GM10266 (cell line): ENCODE measurements around the gene PTK6.
A peak's percentile ranks its signal among the peaks of the same experiment; 100 is the strongest.

Experiments used
- DNase-seq: peaks from one replicate; pipeline ENCODE4 v3.0.0; 2012; ENCODE audit errors: extremely low spot score
- TF ChIP-seq, protein P1 (sequence below): IDR thresholded peaks from 2 replicates; pipeline ENCODE4 v1.5.1; 2012; ENCODE audit warnings: mild to moderate bottlenecking, low read depth; ENCODE audit not compliant: control insufficient read depth, insufficient read depth; ENCODE audit errors: missing control alignments

PTK6 gene

DNA sequence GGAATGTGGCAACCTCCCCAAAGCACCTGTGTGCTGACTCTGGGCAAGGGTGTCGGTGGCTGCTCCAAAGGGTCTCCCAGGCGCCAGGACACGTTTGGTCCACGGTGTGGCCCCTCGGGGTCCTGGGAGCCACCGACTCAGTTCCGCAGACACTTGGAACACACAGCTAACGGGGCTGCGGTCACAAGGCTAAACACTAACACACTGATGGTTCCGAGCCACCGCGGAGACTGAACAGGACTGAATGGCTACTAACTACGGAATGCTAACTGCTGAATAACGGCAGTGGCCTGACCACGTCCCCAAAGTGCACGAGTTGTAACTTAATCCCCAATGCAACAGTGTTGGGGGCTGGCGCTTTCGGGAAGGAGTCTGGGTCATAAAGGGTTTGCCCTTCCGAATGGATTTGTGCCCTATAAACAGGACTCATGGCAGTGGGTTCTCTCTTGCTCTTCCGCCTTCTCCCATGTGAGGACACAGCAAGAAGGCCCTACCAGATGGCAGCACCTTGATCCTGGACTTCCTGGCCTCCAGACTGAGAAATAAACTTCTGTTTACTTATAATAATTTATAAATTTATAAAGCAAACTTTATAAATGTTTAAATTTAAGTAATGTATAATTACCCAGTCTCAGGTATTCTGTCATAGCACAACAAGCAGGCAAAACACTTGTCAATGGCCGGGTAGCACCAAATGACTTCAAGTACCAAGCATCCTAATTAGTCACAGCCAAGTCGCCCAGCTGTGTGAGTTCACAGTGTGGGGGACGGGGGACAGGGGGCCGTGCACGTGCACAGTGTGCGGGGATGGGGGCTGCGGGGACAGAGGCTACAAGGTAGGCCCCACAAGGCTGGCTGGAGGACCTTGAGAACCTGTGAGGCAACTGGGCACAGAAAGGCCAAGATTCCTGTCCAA is 36.0 kb downstream of the PTK6 start:
- no peak for DNase-seq
- TF ChIP-seq, protein P1, sequence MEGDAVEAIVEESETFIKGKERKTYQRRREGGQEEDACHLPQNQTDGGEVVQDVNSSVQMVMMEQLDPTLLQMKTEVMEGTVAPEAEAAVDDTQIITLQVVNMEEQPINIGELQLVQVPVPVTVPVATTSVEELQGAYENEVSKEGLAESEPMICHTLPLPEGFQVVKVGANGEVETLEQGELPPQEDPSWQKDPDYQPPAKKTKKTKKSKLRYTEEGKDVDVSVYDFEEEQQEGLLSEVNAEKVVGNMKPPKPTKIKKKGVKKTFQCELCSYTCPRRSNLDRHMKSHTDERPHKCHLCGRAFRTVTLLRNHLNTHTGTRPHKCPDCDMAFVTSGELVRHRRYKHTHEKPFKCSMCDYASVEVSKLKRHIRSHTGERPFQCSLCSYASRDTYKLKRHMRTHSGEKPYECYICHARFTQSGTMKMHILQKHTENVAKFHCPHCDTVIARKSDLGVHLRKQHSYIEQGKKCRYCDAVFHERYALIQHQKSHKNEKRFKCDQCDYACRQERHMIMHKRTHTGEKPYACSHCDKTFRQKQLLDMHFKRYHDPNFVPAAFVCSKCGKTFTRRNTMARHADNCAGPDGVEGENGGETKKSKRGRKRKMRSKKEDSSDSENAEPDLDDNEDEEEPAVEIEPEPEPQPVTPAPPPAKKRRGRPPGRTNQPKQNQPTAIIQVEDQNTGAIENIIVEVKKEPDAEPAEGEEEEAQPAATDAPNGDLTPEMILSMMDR: no peak

DNA sequence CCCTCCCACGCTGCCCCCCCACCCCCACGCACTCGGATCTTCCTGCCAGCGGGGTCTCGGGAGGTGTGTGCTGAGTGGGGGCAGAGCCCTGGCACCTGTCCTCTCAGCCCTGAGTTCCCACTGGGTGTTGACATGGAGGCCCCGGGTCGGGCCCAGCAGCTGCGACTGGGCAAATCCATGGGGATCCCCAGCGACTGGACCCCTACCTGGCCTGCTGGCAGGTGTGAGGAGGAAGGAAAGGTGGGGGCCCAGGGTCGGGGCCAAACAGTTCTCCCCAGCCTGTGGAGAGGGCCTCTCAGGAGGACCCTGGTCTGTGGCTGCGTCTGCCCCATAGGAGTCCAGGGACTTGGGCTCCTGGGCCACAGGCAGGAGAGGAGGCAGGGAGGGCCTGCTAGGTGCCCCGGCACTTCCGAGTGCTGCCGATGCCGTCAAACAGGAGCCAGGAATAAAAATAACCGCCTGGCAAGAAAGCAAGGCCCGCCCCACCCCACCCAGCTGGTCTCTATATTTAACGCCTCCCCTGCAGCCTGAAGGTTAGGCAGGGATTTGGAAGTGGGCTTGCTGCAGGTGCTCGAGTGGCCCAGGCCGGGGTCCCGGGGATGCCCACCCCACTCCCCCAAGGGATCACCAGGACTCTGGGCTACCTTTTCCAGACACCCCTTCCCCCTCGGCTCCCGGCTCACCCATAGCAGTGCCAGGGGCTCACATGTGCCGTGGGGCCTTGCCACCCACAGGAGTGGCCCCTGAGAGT is 36.9 kb downstream of the PTK6 start:
- TF ChIP-seq, protein P1: no peak
- DNase-seq: no peak

DNA sequence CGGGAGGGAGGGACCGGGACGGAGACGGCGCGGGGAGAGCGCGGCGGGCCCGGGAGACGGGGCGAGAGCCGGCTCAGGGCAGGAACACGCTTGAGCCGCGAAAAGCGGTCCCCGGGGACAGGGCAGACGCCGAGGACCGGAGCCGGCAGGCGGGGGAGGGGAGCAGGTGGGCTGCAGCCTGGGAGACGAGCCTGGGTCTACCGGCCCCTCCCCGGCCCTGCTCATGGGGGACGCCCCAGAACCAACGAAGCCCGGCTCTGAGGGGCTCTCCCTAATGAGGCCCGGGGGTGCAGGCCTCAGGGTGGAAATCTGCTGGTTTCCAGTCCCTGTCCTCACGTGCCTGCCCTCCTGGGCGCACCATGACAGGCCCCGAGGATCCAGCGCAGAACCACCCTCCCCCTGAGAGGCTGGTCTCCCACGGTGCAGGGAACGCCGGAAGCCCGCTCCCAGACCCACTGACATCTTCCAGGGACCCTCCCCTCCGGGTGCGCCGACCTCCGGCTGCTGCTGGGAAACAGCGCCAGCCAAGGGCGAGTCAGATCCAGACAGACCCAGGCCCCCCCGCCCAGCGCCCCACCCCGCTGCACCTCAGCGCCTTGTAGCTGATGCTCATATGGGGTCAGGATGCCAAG is 37.7 kb downstream of the PTK6 start:
- peak; percentile 67 for DNase-seq

DNA sequence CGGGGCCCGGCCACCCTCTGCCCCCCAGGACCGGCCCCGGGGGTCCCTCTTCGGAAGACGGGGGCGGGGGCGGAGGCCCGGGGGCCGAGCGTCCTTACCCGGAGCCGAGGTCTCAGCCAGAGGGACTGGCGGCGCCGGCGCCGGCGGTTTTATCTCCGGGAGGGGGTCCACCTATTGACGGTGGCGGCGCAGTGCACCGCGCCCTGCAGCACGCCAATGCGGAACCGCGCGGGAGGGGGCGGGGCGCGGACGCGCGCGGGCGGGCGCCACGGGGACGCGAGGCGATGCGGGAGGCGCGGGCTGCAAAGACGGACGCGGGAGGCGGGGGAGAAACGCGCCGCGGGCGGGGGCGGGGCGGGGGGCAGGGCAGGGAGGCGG is 38.2 kb downstream of the PTK6 start, which contains the start of gene EEF1A2:
EEF1A2 (minus strand) TSS at position 124 of the 378 bp plus-strand sequence. CDS start 1,320 bp downstream, outside the sequence.
- peak; percentile 74 for DNase-seq
- TF ChIP-seq, protein P1: peak; percentile 23

More for the DNA sequence above, 37.7 kb downstream of the PTK6 start:
- TF ChIP-seq, protein P1: no peak

DNA sequence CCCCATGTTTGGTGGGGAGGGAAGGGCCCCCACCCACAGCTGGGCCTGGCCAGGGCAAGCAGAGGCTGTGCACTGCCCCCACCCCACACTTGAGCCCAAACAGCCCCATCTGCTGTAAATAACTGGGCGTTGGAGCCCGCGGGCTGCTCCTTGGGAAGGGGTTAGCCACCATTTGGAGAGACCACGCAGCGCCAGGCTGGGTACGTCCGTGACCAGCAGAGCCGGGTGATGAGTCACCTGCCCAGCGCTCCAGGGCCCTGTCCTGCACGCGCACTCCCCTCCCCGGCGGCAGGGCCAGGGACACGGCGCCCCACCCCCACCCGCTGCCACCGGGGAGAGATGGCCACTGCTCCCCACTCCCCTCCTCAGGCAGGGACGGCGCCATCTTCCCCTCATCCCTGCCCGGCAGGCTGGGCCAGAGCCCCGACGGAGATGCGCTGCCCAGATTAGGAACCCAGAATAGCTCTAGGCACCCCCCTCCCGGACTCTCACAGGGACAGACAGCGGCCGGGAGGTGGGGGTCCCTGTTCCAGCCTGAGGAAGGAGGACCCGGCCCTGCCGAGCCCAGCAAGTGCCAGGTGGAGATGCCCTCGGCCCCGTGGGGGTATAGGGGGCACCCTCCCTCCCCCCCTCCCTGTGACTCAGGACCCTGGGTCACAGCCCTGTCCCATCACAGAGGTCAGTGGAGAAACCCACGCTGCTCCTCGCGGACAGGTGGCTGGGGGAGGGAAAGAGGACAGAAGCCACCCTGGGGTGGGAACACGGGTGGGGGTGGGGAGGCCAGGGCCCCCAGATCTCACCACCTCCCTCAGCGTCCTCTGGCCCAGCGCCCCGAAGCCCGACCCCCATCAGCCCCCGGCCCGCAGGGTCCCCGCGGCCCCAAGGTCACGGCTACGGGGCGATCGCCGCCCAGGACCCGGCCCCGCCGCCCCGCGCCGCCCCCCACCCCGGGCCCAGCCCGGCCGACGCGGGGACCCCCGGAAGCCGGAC is 38.9 kb downstream of the PTK6 start:
- DNase-seq: no peak
- TF ChIP-seq, protein P1: no peak
